ENCODE measurements around the gene RGP1.

The RGP1 gene

GRCh38 chr9:35705836-35706430, 43.2 kb upstream of the RGP1 start:
- no peak for DNase-seq (ENCODE audit: low read depth in 2 of 2)
- TF ChIP-seq CTCF (IDR thresholded peaks at IDR 0.05; ENCODE audit: low read depth, low read length): no peak
- no peak overlapping the region for H3K4me3 ChIP-seq (replicated peaks in 1 of 2; ENCODE audit: low read depth in 2 of 2, low read length in 2 of 2)

GRCh38 chr9:35706951-35707350, 42.1 kb upstream of the RGP1 start:
- H3K4me3 ChIP-seq (replicated peaks in 1 of 2; ENCODE audit: low read depth in 2 of 2, low read length in 2 of 2): no peak overlapping the region
- DNase-seq (ENCODE audit: low read depth in 2 of 2): no peak
- TF ChIP-seq CTCF (IDR thresholded peaks at IDR 0.05; ENCODE audit: low read depth, low read length): no peak

- H3K4me3 ChIP-seq (replicated peaks in 1 of 2; ENCODE audit: low read depth in 2 of 2, low read length in 2 of 2): no peak overlapping the region
- DNase-seq (ENCODE audit: low read depth in 2 of 2): no peak
- TF ChIP-seq CTCF (IDR thresholded peaks at IDR 0.05; ENCODE audit: low read depth, low read length): no peak
Observed at GRCh38 chr9:35708146-35708545, 40.9 kb upstream of the RGP1 start.

- no peak for TF ChIP-seq CTCF (IDR thresholded peaks at IDR 0.05; ENCODE audit: low read depth, low read length)
- H3K4me3 ChIP-seq (replicated peaks in 1 of 2; ENCODE audit: low read depth in 2 of 2, low read length in 2 of 2): no peak overlapping the region
- DNase-seq (ENCODE audit: low read depth in 2 of 2): no peak
Observed at GRCh38 chr9:35710818-35711500, 38.1 kb upstream of the RGP1 start.

- TF ChIP-seq CTCF (IDR thresholded peaks at IDR 0.05; ENCODE audit: low read depth, low read length): no peak
Observed at GRCh38 chr9:35711501-35712428, 37.3 kb upstream of the RGP1 start.

GRCh38 chr9:35712762-35713400, 36.2 kb upstream of the RGP1 start:
- H3K4me3 ChIP-seq (replicated peaks in 1 of 2; ENCODE audit: low read depth in 2 of 2, low read length in 2 of 2): no peak overlapping the region
- DNase-seq (ENCODE audit: low read depth in 2 of 2): no peak
- no peak for TF ChIP-seq CTCF (IDR thresholded peaks at IDR 0.05; ENCODE audit: low read depth, low read length)

More at GRCh38 chr9:35711501-35712428, 37.3 kb upstream of the RGP1 start:
- H3K4me3 ChIP-seq (replicated peaks in 1 of 2; ENCODE audit: low read depth in 2 of 2, low read length in 2 of 2): no peak overlapping the region
- no peak for DNase-seq (ENCODE audit: low read depth in 2 of 2)

All from cardiac fibroblast (primary cell).